HUES48 (cell line): ENCODE data around the gene MYO1B.

Experiments used
- H3K27ac ChIP-seq: one replicate; pipeline ENCODE4 v1.7.0; 2013; ENCODE audit warnings: low read depth, low read length, inconsistent platforms
- H3K27me3 ChIP-seq: 2 replicates; pipeline ENCODE4 v1.6.1; 2013; ENCODE audit warnings: mild to moderate bottlenecking, low read length; ENCODE audit not compliant: control insufficient read depth, insufficient read depth
- H3K36me3 ChIP-seq: 2 replicates; pipeline ENCODE4 v1.6.1; 2013; ENCODE audit warnings: low read length; ENCODE audit not compliant: control insufficient read depth, insufficient read depth
- H3K4me1 ChIP-seq: 2 replicates; pipeline ENCODE4 v1.6.1; 2013; ENCODE audit warnings: mild to moderate bottlenecking, low read length; ENCODE audit not compliant: control insufficient read depth, insufficient read depth
- H3K4me3 ChIP-seq: 2 replicates; pipeline ENCODE4 v1.5.1; 2013; ENCODE audit warnings: mild to moderate bottlenecking, low read depth, low read length
- H3K9ac ChIP-seq: 2 replicates; pipeline ENCODE4 v1.6.1; 2013; ENCODE audit warnings: mild to moderate bottlenecking, low read depth, low read length, moderate library complexity
- H3K9me3 ChIP-seq: 2 replicates; pipeline ENCODE4 v1.6.1; 2013; ENCODE audit warnings: low read length; ENCODE audit not compliant: control insufficient read depth, insufficient read depth

Gene MYO1B

GRCh38 chr2:191245869-191246531 is 796 bp downstream of the MYO1B start:
- peaks cover 41% of the 10 kb centered on the region for H3K4me1 ChIP-seq
- peak overlapping the region; percentile 95 for H3K9ac ChIP-seq
- H3K27ac ChIP-seq, result peak overlapping the region; percentile 96
- H3K4me3 ChIP-seq, result peak overlapping the region; percentile 94
- peaks cover 12% of the 10 kb centered on the region for H3K27me3 ChIP-seq
- H3K36me3 ChIP-seq, result no peaks in the 10 kb centered on the region
- no peaks in the 10 kb centered on the region for H3K9me3 ChIP-seq

- peak overlapping the region; percentile 95 for H3K9ac ChIP-seq
- no peaks in the 10 kb centered on the region for H3K36me3 ChIP-seq
- H3K4me1 ChIP-seq, result peaks cover 41% of the 10 kb centered on the region
- H3K27ac ChIP-seq, result peak overlapping the region; percentile 60
- H3K27me3 ChIP-seq, result peaks cover 12% of the 10 kb centered on the region
- no peaks in the 10 kb centered on the region for H3K9me3 ChIP-seq
- H3K4me3 ChIP-seq, result peak overlapping the region; percentile 94
These were observed 1.7 kb downstream of the MYO1B start for GRCh38 chr2:191246820-191247380.

- Histone ChIP-seq H3K4me1 (peaks cover 41% of the 10 kb centered on the region), H3K9me3 (no peaks in the 10 kb centered on the region), H3K27me3 (peaks cover 12% of the 10 kb centered on the region), H3K4me3 (peak overlapping the region; percentile 94), H3K9ac (no peak overlapping the region), H3K36me3 (no peaks in the 10 kb centered on the region), H3K27ac (peak overlapping the region; percentile 60)
These were observed 2.3 kb downstream of the MYO1B start for GRCh38 chr2:191247381-191248057.

- peaks cover 41% of the 10 kb centered on the region for H3K4me1 ChIP-seq
- H3K27me3 ChIP-seq, result peaks cover 5% of the 10 kb centered on the region
- no peaks in the 10 kb centered on the region for H3K36me3 ChIP-seq
- no peak overlapping the region for H3K4me3 ChIP-seq
- no peak overlapping the region for H3K27ac ChIP-seq
- no peak overlapping the region for H3K9ac ChIP-seq
- no peaks in the 10 kb centered on the region for H3K9me3 ChIP-seq
These were observed 4.1 kb downstream of the MYO1B start for GRCh38 chr2:191249156-191249813.

- no peak overlapping the region for H3K4me3 ChIP-seq
- H3K9me3 ChIP-seq, result no peaks in the 10 kb centered on the region
- H3K36me3 ChIP-seq, result no peaks in the 10 kb centered on the region
- H3K9ac ChIP-seq, result no peak overlapping the region
- H3K27ac ChIP-seq, result no peak overlapping the region
- H3K27me3 ChIP-seq, result no peaks in the 10 kb centered on the region
- peaks cover 45% of the 10 kb centered on the region for H3K4me1 ChIP-seq
These were observed 5.2 kb downstream of the MYO1B start for GRCh38 chr2:191250400-191250799.

GRCh38 chr2:191250986-191251385 is 5.8 kb downstream of the MYO1B start:
- Histone ChIP-seq H3K9ac (peak overlapping the region; percentile 22; the same call in 1 of the 2 replicates), H3K36me3 (no peaks in the 10 kb centered on the region), H3K27ac (no peak overlapping the region), H3K4me3 (no peak overlapping the region), H3K9me3 (no peaks in the 10 kb centered on the region), H3K4me1 (peaks cover 50% of the 10 kb centered on the region), H3K27me3 (no peaks in the 10 kb centered on the region)

- Histone ChIP-seq H3K4me3 (no peak overlapping the region), H3K27me3 (no peaks in the 10 kb centered on the region), H3K4me1 (peaks cover 43% of the 10 kb centered on the region), H3K9ac (no peak overlapping the region), H3K27ac (no peak overlapping the region), H3K36me3 (no peaks in the 10 kb centered on the region), H3K9me3 (no peaks in the 10 kb centered on the region)
These were observed 7.5 kb downstream of the MYO1B start for GRCh38 chr2:191252699-191253098.

- no peak overlapping the region for H3K9ac ChIP-seq
- no peaks in the 10 kb centered on the region for H3K27me3 ChIP-seq
- H3K27ac ChIP-seq, result no peak overlapping the region
- no peaks in the 10 kb centered on the region for H3K36me3 ChIP-seq
- H3K4me1 ChIP-seq, result peaks cover 35% of the 10 kb centered on the region
- H3K9me3 ChIP-seq, result no peaks in the 10 kb centered on the region
- no peak overlapping the region for H3K4me3 ChIP-seq
These were observed 8.3 kb downstream of the MYO1B start for GRCh38 chr2:191253476-191253875.

- H3K9ac ChIP-seq, result no peak overlapping the region
- no peaks in the 10 kb centered on the region for H3K9me3 ChIP-seq
- H3K36me3 ChIP-seq, result no peaks in the 10 kb centered on the region
- H3K27ac ChIP-seq, result no peak overlapping the region
- H3K27me3 ChIP-seq, result no peaks in the 10 kb centered on the region
- no peak overlapping the region for H3K4me3 ChIP-seq
- peaks cover 23% of the 10 kb centered on the region for H3K4me1 ChIP-seq
These were observed 10.1 kb downstream of the MYO1B start for GRCh38 chr2:191255271-191255670.

GRCh38 chr2:191255756-191256312 is 10.6 kb downstream of the MYO1B start:
- no peaks in the 10 kb centered on the region for H3K36me3 ChIP-seq
- no peak overlapping the region for H3K27ac ChIP-seq
- H3K9me3 ChIP-seq, result no peaks in the 10 kb centered on the region
- H3K4me3 ChIP-seq, result no peak overlapping the region; the same call in 1 of the 2 replicates
- H3K27me3 ChIP-seq, result no peaks in the 10 kb centered on the region
- H3K9ac ChIP-seq, result no peak overlapping the region
- H3K4me1 ChIP-seq, result peaks cover 17% of the 10 kb centered on the region
